Transverse colon (tissue), 3 donors: ENCODE data around the gene SHOX.

Experiments used
- CTCF ChIP-seq, 5 experiments: fragments of 200-600 bp in 3 of 5; fragments of 450-650 bp in 2 of 5; sonication (generic) in 3 of 5; IDR thresholded peaks; 1 replicate in 2 of 5; 2 replicates in 3 of 5; pipeline ENCODE4 v1.5.1; 2016 to 2017; ENCODE audit warnings: antibody characterized with exemption in 5 of 5, inconsistent platforms in 3 of 5, mild to moderate bottlenecking in 2 of 5, moderate library complexity in 1 of 5
- POLR2A ChIP-seq: fragments of 450-650 bp; IDR thresholded peaks from one replicate; pipeline ENCODE4 v1.6.1; 2016; ENCODE audit warnings: antibody characterized with exemption, mild to moderate bottlenecking, moderate library complexity

GRCh38 chrX:619451-619811 is 11.2 kb upstream of the SHOX start:
- TF ChIP-seq POLR2A (no peak), CTCF (IDR thresholded peaks at IDR 0.05) (no peak)
